A673 (cell line): Measurements from ENCODE around the gene DGKK. TPM values are rescaled to one million over a fixed set of nuclear protein-coding genes. Genes with fewer than 3 reads are reported as not detected.

Experiments used
- BruUV-seq: library from RNA; stranded (reverse); fragments of 400-500 nt; replicated peaks from 2 replicates; lab custom pipeline; 2021; lab: Mats Ljungman, UMichigan
- CTCF ChIA-PET: fragments of 300-600 bp; sonication (Branson Sonifier 250); formaldehyde crosslinking; loops from one replicate; lab custom pipeline; 2022; ENCODE audit warnings: antibody characterized with exemption; lab: Charles Lee
- POLR2A ChIA-PET: fragments of 300-600 bp; sonication (Branson Sonifier 250); formaldehyde crosslinking; loops from one replicate; lab custom pipeline; 2022; ENCODE audit warnings: antibody characterized with exemption; ENCODE audit not compliant: low non-redundant PET; lab: Charles Lee
- DNase-seq: peaks from one replicate; pipeline ENCODE4 v3.0.0-alpha.2; 2015; ENCODE audit warnings: low spot score
- H3K27ac ChIP-seq: fragments of 200-600 bp; sonication (generic); 2 replicates; pipeline ENCODE4 v1.5.1; 2016; ENCODE audit warnings: mixed run types, low read depth, mild to moderate bottlenecking, mixed read lengths, antibody characterized with exemption, low read length; ENCODE audit not compliant: poor library complexity, severe bottlenecking
- H3K27me3 ChIP-seq: fragments of 200-600 bp; sonication (generic); replicated peaks from 2 replicates; pipeline ENCODE4 v1.6.1; 2017; ENCODE audit warnings: mixed run types, low read depth, mild to moderate bottlenecking, mixed read lengths, antibody characterized with exemption, low read length; ENCODE audit not compliant: insufficient read depth, poor library complexity
- H3K36me3 ChIP-seq: fragments of 200-600 bp; sonication (generic); 2 replicates; pipeline ENCODE4 v1.6.1; 2016; ENCODE audit warnings: mixed run types, mild to moderate bottlenecking, mixed read lengths, antibody characterized with exemption, low read length; ENCODE audit not compliant: insufficient read depth, poor library complexity, severe bottlenecking
- H3K4me1 ChIP-seq: fragments of 200-600 bp; sonication (generic); 2 replicates; pipeline ENCODE4 v1.6.1; 2017; ENCODE audit warnings: mixed run types, mild to moderate bottlenecking, mixed read lengths, antibody characterized with exemption, low read length; ENCODE audit not compliant: insufficient read depth, poor library complexity, severe bottlenecking
- H3K4me3 ChIP-seq: fragments of 200-600 bp; sonication (generic); 2 replicates; pipeline ENCODE4 v1.5.1; 2016; ENCODE audit warnings: low read depth, mixed run types, mild to moderate bottlenecking, mixed read lengths, low read length; ENCODE audit not compliant: poor library complexity, severe bottlenecking
- H3K9me3 ChIP-seq: fragments of 200-600 bp; sonication (generic); 2 replicates; pipeline ENCODE4 v1.6.1; 2016; ENCODE audit warnings: mixed run types, low read depth, mild to moderate bottlenecking, mixed read lengths, antibody characterized with exemption, low read length; ENCODE audit not compliant: poor library complexity, severe bottlenecking
- CTCF ChIP-seq: fragments of 300-800, 200-600 bp; sonication (generic); conservative IDR thresholded peaks from 2 replicates; pipeline ENCODE4 v1.5.1; 2017; ENCODE audit warnings: low read depth, mild to moderate bottlenecking, antibody characterized with exemption, low read length, moderate library complexity, mixed read lengths
- EZH2 ChIP-seq: fragments of 200-600 bp; sonication (generic); IDR thresholded peaks from 2 replicates; pipeline ENCODE4 v1.6.1; 2017; ENCODE audit warnings: borderline replicate concordance, low read depth, mild to moderate bottlenecking, mixed read lengths, antibody characterized with exemption, low read length; ENCODE audit not compliant: poor library complexity, severe bottlenecking
- intact Hi-C: fragments of 100-400 bp; cut with micrococcal nuclease; formaldehyde crosslinking; loops from one replicate; pipeline ENCODE4 v1.10.0; 2022; ENCODE audit not compliant: unreplicated experiment
- total RNA-seq: library from RNA; stranded (reverse); gene quantifications from 2 replicates; pipeline ENCODE4 v1.2.3, GENCODE V29; 2021

Gene DGKK
- total RNA-seq, 1 experiment from 2014 or later: 10.8 TPM

- H3K4me3 ChIP-seq: no peak overlapping the region
- TF ChIP-seq CTCF (no peak), EZH2 (no peak)
- no peaks in the 10 kb centered on the region for H3K4me1 ChIP-seq
- DNase-seq: no peak
- H3K27ac ChIP-seq: no peak overlapping the region
- BruUV-seq: no TSS peak
- H3K36me3 ChIP-seq: no peaks in the 10 kb centered on the region
- intact Hi-C loops: no loop called here
- CTCF ChIA-PET: interaction anchor here (0.7 kb wide), 1 partner anchor 497 kb away, joined by 4 read pairs; no protein-coding TSS in a partner anchor
- H3K27me3 ChIP-seq: no peaks in the 10 kb centered on the region
- no peaks in the 10 kb centered on the region for H3K9me3 ChIP-seq
- POLR2A ChIA-PET: no interaction called here
Observed at GRCh38 chrX:50381729-50382415, 88.8 kb downstream of the DGKK start.

- no peaks in the 10 kb centered on the region for H3K9me3 ChIP-seq
- POLR2A ChIA-PET: no interaction called here
- no peak overlapping the region for H3K4me3 ChIP-seq
- H3K4me1 ChIP-seq: no peaks in the 10 kb centered on the region
- no peaks in the 10 kb centered on the region for H3K27me3 ChIP-seq
- H3K36me3 ChIP-seq: no peaks in the 10 kb centered on the region
- CTCF ChIA-PET: no interaction called here
- no peak for DNase-seq
- no TSS peak for BruUV-seq
- H3K27ac ChIP-seq: no peak overlapping the region
- TF ChIP-seq EZH2: no peak
- no peak for TF ChIP-seq CTCF
- intact Hi-C loops: no loop called here
Observed at GRCh38 chrX:50375481-50376267, 95.0 kb downstream of the DGKK start.

- ChIA-PET CTCF (no interaction called here), POLR2A (no interaction called here)
- H3K27me3 ChIP-seq: no peaks in the 10 kb centered on the region
- TF ChIP-seq EZH2 (no peak), CTCF (no peak)
- no peak overlapping the region for H3K4me3 ChIP-seq
- H3K9me3 ChIP-seq: no peaks in the 10 kb centered on the region
- no peaks in the 10 kb centered on the region for H3K4me1 ChIP-seq
- no TSS peak for BruUV-seq
- DNase-seq: no peak
- no peak overlapping the region for H3K27ac ChIP-seq
- H3K36me3 ChIP-seq: no peaks in the 10 kb centered on the region
- intact Hi-C loops: no loop called here
Observed at GRCh38 chrX:50372966-50373365, 97.7 kb downstream of the DGKK start.
